ENCODE measurements around the gene ZNF787.
"Not testable (repeated sequence)": the region's sequence is repeated elsewhere in the genome, so short reads cannot be mapped to it uniquely, and the experiment has no call there.

Gene ZNF787

GRCh38 chr19:56121180-56122167 lies at the start of gene ZNF787:
Gene ZNF787 (minus strand): TSS chr19:56121295. CDS start chr19:56103217, 18,078 bp downstream.
- DNase-seq (ENCODE audit: low read depth) = peak; percentile 75

GRCh38 chr19:56170261-56170660 lies 49.2 kb upstream of the ZNF787 start:
- no peak for DNase-seq (ENCODE audit: low read depth)

- DNase-seq (ENCODE audit: low read depth) = no peak
These were observed 46.0 kb upstream of the ZNF787 start for GRCh38 chr19:56167064-56167578.

GRCh38 chr19:56163097-56163496 lies 42.0 kb upstream of the ZNF787 start:
- no peak for DNase-seq (ENCODE audit: low read depth)

- DNase-seq (ENCODE audit: low read depth) = no peak
These were observed 41.2 kb upstream of the ZNF787 start for GRCh38 chr19:56162258-56162657.

- DNase-seq (ENCODE audit: low read depth) = no peak
These were observed 40.4 kb upstream of the ZNF787 start for GRCh38 chr19:56161534-56161933.

- DNase-seq (ENCODE audit: low read depth) = no peak
These were observed 38.7 kb upstream of the ZNF787 start for GRCh38 chr19:56159622-56160271.

GRCh38 chr19:56159009-56159559 lies 38.0 kb upstream of the ZNF787 start:
- no peak for DNase-seq (ENCODE audit: low read depth)

- no peak for DNase-seq (ENCODE audit: low read depth)
These were observed 37.2 kb upstream of the ZNF787 start for GRCh38 chr19:56158170-56158757.

GRCh38 chr19:56156768-56157167 lies 35.7 kb upstream of the ZNF787 start:
- DNase-seq (ENCODE audit: low read depth) = no peak

GRCh38 chr19:56155124-56155687 lies 34.1 kb upstream of the ZNF787 start:
- DNase-seq (ENCODE audit: low read depth) = no peak

- DNase-seq (ENCODE audit: low read depth) = no peak
These were observed 32.4 kb upstream of the ZNF787 start for GRCh38 chr19:56153507-56153906.

- DNase-seq (ENCODE audit: low read depth) = no peak
These were observed 31.5 kb upstream of the ZNF787 start for GRCh38 chr19:56152644-56153043.

- no peak for DNase-seq (ENCODE audit: low read depth)
These were observed 29.3 kb upstream of the ZNF787 start for GRCh38 chr19:56150358-56150757.

GRCh38 chr19:56149656-56150038 lies 28.6 kb upstream of the ZNF787 start:
- DNase-seq (ENCODE audit: low read depth) = no peak

GRCh38 chr19:56148955-56149655 lies 28.0 kb upstream of the ZNF787 start:
- DNase-seq (ENCODE audit: low read depth) = not testable (repeated sequence)

GRCh38 chr19:56148096-56148495 lies 27.0 kb upstream of the ZNF787 start:
- DNase-seq (ENCODE audit: low read depth) = no peak

GRCh38 chr19:56147307-56147706 lies 26.2 kb upstream of the ZNF787 start:
- DNase-seq (ENCODE audit: low read depth) = no peak

- DNase-seq (ENCODE audit: low read depth) = no peak
These were observed 25.8 kb upstream of the ZNF787 start for GRCh38 chr19:56146904-56147303.

- no peak for DNase-seq (ENCODE audit: low read depth)
These were observed 24.6 kb upstream of the ZNF787 start for GRCh38 chr19:56145698-56146097.

GRCh38 chr19:56144831-56145230 lies 23.7 kb upstream of the ZNF787 start:
- no peak for DNase-seq (ENCODE audit: low read depth)
